Right lobe of liver (tissue), 6 donors: ENCODE results near the gene SLC35A4. TPM values are rescaled to one million over a fixed set of nuclear protein-coding genes. Genes with fewer than 3 reads are reported as not detected.

Experiments used
- ATAC-seq, 4 donors: fragments of 200-7000 bp; cut with Tn5 transposase; one replicate each; pipeline ENCODE4 v1.9.1; 2020; ENCODE audit warnings: mild to moderate bottlenecking in 4 of 4, moderate library complexity in 4 of 4
- DNase-seq, 3 donors: peaks; one replicate each; pipeline ENCODE4 v3.0.0-alpha.2; 2020
- H3K27ac ChIP-seq, 3 donors: fragments of 200-600 bp; one replicate each; pipeline ENCODE4 v1.8.0; 2022
- H3K27me3 ChIP-seq, 2 donors: fragments of 200-600 bp; one replicate each; pipeline ENCODE4 v1.8.0; 2022
- H3K36me3 ChIP-seq, 4 donors: fragments of 200-600 bp; sonication (generic) in 1 of 4; one replicate each; pipeline versions ENCODE4 v1.5.1 to v1.8.0; 2017 to 2022; ENCODE audit warnings: control low read depth in 1 of 4
- H3K4me1 ChIP-seq, 4 donors: fragments of 200-600 bp; sonication (generic) in 1 of 4; one replicate each; pipeline versions ENCODE4 v1.5.1 to v1.8.0; 2017 to 2022; ENCODE audit warnings: control low read depth in 1 of 4
- H3K4me3 ChIP-seq, 3 donors: fragments of 200-600 bp; one replicate each; pipeline ENCODE4 v1.8.0; 2022
- H3K9me3 ChIP-seq, 4 donors: fragments of 200-600 bp; sonication (generic) in 1 of 4; one replicate each; pipeline versions ENCODE4 v1.5.1 to v1.8.0; 2017 to 2022; ENCODE audit warnings: control low read depth in 1 of 4
- POLR2A ChIP-seq: fragments of 450-650 bp; IDR thresholded peaks from one replicate; pipeline ENCODE4 v1.6.1; 2017; ENCODE audit warnings: antibody characterized with exemption, mild to moderate bottlenecking
- WGBS: methylation state at CpG from one replicate; pipeline ENCODE4 v1.1.6; 2018; ENCODE audit warnings: low coverage, low lambda C conversion rate; ENCODE audit not compliant: insufficient coverage; ENCODE audit errors: missing lambda C conversion rate; 5-methylcytosine and 5-hydroxymethylcytosine counted together
- intact Hi-C, 2 donors: fragments of 100-400 bp; cut with DNase I; formaldehyde crosslinking; loops; one replicate each; pipeline versions ENCODE4 v1.11.2 to v1.14.1; 2022
- total RNA-seq, 6 experiments: library from RNA; depleted of rRNA in 2 of 6; stranded (reverse); fragments of >200 nt in 2 of 6; fragmentation: NEBNext Ultra II Directional in 3 of 6; extraction: Animal tissue kit (Norgen Biotek cat#: 25700) in 3 of 6; gene quantifications; one replicate each; pipeline versions ENCODE4 v1.1.0 to v1.2.4, GENCODE V29; 2016 to 2023
- TF ChIP-seq, protein P1 (sequence below), 4 donors: fragments of 200-600 bp in 3 of 4; fragments of 450-650 bp in 1 of 4; IDR thresholded peaks; one replicate each; pipeline versions ENCODE4 v1.5.1 to v1.8.0; 2016 to 2022; ENCODE audit warnings: antibody characterized with exemption in 4 of 4, mild to moderate bottlenecking in 2 of 4
- donor health status: DM: no; HTN: yes; CAD: no.
- donor health status: DM: no; HTN: no; CAD: no.
- donor health status: DM: no; HTN: no; CAD: no.
- donor health status: DM: no; HTN: yes; CAD: no.
- donor health status: DM: no; HTN: yes; CAD: no.

The SLC35A4 gene
- total RNA-seq, 6 experiments from 2014 or later = 28.1 to 38.5 (median 30.2) TPM

DNA sequence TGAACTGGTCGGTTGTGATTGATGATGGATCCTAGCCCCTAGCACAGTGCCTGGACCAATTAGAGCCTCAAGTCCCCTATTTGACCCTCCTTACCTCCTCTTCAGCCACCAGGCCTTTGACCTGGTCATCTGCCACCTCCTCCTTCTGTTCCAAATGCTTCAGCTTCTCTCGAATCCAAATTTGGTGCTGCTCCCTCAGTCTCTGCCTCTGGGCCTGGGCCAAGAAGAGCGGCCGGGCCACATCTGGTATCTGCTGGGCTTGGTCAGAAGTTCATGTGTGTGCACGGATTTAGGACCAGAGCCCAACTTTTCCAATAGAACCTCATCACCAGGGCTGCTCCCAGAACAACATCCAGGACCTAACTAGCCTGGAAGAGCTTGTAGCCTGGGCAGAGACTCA lies 6.5 kb downstream of the SLC35A4 start:
- DNase-seq (peak in 2 of 3 donors; percentile 73 to 82), ATAC-seq (peak in 2 of 4 donors; percentile 3 to 44)
- H3K36me3 ChIP-seq = peaks cover 0 to 15% (median 7%) of the 10 kb centered on the region in 4 donors
- TF ChIP-seq, protein P1, sequence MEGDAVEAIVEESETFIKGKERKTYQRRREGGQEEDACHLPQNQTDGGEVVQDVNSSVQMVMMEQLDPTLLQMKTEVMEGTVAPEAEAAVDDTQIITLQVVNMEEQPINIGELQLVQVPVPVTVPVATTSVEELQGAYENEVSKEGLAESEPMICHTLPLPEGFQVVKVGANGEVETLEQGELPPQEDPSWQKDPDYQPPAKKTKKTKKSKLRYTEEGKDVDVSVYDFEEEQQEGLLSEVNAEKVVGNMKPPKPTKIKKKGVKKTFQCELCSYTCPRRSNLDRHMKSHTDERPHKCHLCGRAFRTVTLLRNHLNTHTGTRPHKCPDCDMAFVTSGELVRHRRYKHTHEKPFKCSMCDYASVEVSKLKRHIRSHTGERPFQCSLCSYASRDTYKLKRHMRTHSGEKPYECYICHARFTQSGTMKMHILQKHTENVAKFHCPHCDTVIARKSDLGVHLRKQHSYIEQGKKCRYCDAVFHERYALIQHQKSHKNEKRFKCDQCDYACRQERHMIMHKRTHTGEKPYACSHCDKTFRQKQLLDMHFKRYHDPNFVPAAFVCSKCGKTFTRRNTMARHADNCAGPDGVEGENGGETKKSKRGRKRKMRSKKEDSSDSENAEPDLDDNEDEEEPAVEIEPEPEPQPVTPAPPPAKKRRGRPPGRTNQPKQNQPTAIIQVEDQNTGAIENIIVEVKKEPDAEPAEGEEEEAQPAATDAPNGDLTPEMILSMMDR (IDR thresholded peaks at IDR 0.05) = no peak
- no peak for TF ChIP-seq POLR2A
- H3K9me3 ChIP-seq = no peaks in the 10 kb centered on the region
- peak overlapping the region in 2 of 3 donors; percentile 21 to 90 for H3K27ac ChIP-seq
- H3K4me3 ChIP-seq = no peak overlapping the region
- 3% methylated on average over 4 of the region's 5 CpGs for WGBS
- H3K27me3 ChIP-seq = no peaks in the 10 kb centered on the region
- H3K4me1 ChIP-seq = peaks cover 0 to 65% (median 25%) of the 10 kb centered on the region in 4 donors
- intact Hi-C loops = no loop called here

DNA sequence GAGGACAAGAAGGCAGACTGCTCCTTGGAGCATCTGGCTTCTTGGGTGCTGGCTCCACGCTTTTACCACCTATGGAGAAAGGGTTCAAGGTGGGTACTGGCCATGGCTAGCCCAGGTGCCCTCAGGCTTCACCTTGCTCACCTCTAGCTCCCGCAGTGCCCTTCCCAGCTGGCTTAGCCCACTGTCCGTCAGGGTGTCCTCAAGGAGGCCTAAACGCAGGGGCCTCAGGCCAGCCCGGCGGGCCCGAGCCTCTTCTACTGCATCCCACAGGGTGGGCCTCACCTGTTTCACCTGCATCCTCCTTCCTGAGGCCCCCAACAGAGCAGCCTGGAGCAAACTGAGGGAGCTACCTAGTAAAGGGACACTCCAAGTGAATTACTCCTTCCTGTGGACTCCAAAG lies 9.1 kb downstream of the SLC35A4 start:
- 83% methylated on average over 1 of the region's 7 CpGs for WGBS
- Histone ChIP-seq H3K36me3 (no peaks in the 10 kb centered on the region), H3K9me3 (no peaks in the 10 kb centered on the region), H3K27me3 (no peaks in the 10 kb centered on the region), H3K4me1 (peaks cover 0 to 62% (median 23%) of the 10 kb centered on the region in 4 donors), H3K4me3 (no peak overlapping the region), H3K27ac (peak overlapping the region; percentile 30 to 90 (median 69))
- no peak for TF ChIP-seq POLR2A
- TF ChIP-seq, protein P1 (IDR thresholded peaks at IDR 0.05) = no peak
- DNase-seq (peak in 1 of 3 donors; percentile 49), ATAC-seq (no peak)
- intact Hi-C loops = no loop called here

DNA sequence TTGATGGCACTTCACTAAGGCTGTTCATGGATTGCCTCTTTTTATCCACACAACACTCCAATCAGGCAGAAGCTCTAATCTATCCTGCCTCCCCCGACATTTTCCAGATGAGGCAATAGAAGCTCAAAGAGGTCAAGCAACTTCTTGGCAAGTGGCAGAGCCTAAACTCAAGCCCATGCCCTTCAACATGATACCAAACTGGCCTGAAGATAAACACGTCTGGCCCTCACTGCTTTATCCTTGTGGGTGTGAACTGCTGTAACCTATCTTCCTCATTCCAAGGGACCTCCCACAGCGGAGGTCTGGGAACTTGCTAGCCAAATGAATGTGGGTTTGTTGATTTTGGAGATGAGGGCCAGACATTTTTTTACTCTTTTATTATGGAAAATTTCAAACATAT lies 9.5 kb downstream of the SLC35A4 start:
- ATAC-seq (peak; percentile 78 to 82 (median 82)), DNase-seq (peak in 1 of 3 donors; percentile 77)
- H3K4me3 ChIP-seq = no peak overlapping the region
- 9% methylated on average over 3 of the region's 3 CpGs for WGBS
- H3K9me3 ChIP-seq = no peaks in the 10 kb centered on the region
- TF ChIP-seq, protein P1 (IDR thresholded peaks at IDR 0.05) = no peak
- no peak for TF ChIP-seq POLR2A
- intact Hi-C loops = no loop called here
- H3K27ac ChIP-seq = peak overlapping the region; percentile 30 to 90 (median 69)
- no peaks in the 10 kb centered on the region for H3K36me3 ChIP-seq
- H3K4me1 ChIP-seq = peaks cover 0 to 62% (median 22%) of the 10 kb centered on the region in 4 donors
- H3K27me3 ChIP-seq = no peaks in the 10 kb centered on the region

DNA sequence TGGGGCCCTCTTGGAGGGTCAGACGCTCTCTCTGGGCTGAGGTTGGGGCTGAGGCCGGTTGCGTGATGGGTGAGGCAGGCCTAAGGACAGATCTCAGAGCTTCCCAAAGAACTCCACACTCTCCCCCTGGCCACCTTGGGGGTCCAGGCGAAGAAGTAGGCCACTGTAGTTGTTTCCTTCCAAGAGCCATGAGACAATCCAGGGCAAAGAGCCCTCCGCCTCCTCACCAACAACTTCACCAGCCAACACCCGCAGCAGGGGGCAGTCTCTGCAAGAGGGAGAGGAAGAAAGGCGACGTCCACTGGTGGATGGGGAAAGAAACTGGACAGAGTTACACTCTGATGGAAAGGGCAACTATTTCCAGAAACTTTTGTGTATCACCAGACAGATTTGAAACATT lies 10.7 kb downstream of the SLC35A4 start:
- H3K4me1 ChIP-seq = peaks cover 0 to 53% (median 17%) of the 10 kb centered on the region in 4 donors
- H3K36me3 ChIP-seq = no peaks in the 10 kb centered on the region
- H3K4me3 ChIP-seq = no peak overlapping the region
- peak overlapping the region; percentile 25 to 90 (median 69) for H3K27ac ChIP-seq
- H3K9me3 ChIP-seq = no peaks in the 10 kb centered on the region
- WGBS = 57% methylated on average over 7 of the region's 8 CpGs
- no peaks in the 10 kb centered on the region for H3K27me3 ChIP-seq
- ATAC-seq = peak; percentile 77 to 88 (median 84)
- DNase-seq = peak; percentile 84 to 88 (median 86)
- intact Hi-C loops = no loop called here
- TF ChIP-seq POLR2A = no peak
- TF ChIP-seq, protein P1 (IDR thresholded peaks at IDR 0.05) = peak; percentile 69 to 83 (median 72)
